SIG-M5 treated with dmso at 0.1 percent for 504 hours (cell line): ENCODE results near the gene TMIGD1.
"Not testable (repeated sequence)": the region's sequence is repeated elsewhere in the genome, so short reads cannot be mapped to it uniquely, and the experiment has no call there.

ENCODE experiments used
- DNase-seq: peaks from one replicate; lab custom pipeline; 2025; ENCODE audit not compliant: unreplicated experiment; lab: John Stamatoyannopoulos, UW

Gene TMIGD1

GRCh38 chr17:30360086-30360808 is 26.4 kb upstream of the TMIGD1 start:
- peak; percentile 86 for DNase-seq

- no peak for DNase-seq
These were observed 24.4 kb upstream of the TMIGD1 start for GRCh38 chr17:30358055-30358760.

DNA sequence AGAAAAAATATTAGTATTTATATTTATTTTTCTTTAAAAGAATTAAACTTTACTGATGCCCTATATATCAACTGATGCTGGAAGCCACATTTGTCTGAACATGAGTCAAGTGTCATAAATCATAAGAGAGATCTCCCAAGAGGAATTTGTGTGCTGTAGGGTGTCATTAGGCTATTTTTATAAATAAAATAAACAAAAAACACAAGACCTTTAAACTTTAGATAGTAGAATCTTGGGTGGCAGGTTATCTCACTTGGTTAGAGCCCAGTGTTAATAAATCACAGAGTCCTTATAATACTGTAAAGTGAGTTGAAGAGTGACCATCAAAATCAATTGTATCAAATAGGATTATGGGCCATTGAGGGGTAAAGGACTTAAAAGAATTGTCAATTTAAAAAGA is 23.6 kb upstream of the TMIGD1 start:
- no peak for DNase-seq

DNA sequence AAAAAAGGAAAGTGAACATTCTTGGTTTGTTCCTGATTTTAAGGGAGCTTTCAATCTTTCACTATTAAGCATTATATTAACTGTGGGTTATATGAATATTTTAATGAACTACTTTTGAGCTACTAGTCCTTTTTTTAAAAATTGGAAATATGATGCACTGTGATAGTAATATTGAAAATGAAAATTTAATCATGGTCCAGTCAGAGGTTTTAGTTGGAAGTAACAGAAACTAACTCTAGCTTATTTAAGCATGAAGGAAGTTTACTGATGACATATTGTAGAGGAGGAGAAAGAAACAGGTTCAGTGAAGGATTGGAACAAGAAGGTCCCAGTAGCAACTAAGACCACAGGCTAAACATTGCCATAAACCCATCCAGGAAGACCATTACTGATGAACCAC is 20.8 kb upstream of the TMIGD1 start:
- no peak for DNase-seq

DNA sequence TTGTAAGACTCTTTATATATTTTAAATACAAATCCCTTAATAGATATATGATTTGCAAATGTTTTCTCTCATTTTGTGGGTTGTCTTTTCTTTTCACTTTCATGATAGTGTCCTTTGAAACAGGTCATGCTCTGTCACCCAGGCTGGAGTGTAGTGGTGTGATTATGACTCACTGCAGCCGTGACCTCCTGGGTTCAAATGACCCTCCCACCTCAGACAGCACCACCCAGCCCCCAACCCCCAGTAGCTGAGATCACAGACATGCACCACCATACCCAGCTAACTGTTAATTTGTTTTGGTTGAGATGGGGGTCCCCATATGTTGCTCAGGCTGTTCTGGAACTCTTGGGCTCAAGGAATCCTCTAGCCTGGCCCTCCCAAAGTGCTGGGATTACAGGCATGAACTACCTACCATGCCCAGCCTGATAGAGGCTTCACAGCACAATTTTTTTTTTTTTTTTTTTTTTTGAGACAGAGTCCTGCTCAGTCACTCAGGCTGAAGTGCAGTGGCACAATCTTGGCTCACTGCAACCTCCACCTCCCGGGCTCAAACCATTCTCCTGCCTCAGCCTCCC is 18.5 kb upstream of the TMIGD1 start:
- no peak for DNase-seq

GRCh38 chr17:30351735-30352134 is 17.9 kb upstream of the TMIGD1 start:
- peak; percentile 80 for DNase-seq

DNA sequence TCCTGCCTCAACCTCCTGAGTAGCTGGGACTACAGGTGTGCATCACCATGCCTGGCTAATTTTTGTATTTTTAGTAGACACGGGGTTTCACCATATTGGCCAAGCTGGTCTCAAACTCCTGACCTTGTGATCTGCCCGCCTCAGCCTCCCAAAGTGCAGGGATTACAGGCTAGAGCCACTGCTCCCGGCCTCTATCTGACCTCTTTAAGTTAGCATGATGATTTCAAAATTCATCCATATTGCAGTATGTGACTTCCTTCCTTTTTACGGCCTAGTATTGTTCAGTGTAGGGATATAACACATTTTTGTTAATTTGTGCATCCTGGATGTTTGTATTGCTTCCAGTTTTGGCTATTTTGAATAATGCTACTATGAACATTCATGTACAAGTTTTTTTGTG is 17.4 kb upstream of the TMIGD1 start:
- DNase-seq: peak; percentile 82

- DNase-seq: no peak
These were observed 15.4 kb upstream of the TMIGD1 start for GRCh38 chr17:30349252-30349651.

GRCh38 chr17:30347488-30347887 is 13.6 kb upstream of the TMIGD1 start:
- DNase-seq: no peak

GRCh38 chr17:30346221-30346795 is 12.5 kb upstream of the TMIGD1 start:
- no peak for DNase-seq

DNA sequence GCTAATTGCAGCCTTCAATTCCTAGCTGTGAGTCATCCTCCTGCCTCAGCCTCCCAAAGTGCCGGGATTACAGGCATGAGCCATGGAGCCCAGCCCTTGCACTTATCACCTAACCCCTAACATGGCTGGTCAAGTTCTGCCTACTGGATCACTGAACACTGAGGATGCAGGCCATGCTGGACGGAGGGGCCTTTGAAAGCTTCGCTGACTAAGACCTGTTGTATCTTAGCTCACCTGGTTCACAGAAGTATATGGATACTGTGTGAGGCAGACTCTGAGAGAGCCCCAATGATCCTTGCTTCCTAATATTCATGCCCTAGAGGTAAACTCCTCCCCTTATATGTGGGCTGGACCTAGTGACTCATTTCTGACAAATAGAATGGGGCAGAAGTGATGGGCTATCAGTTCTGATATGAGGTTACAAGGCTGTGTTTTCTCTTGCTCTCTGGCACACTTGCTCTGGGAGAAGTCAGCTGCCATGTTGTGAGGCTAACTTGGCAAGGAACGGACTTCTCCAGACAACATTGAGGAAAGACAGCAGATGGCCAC is 11.7 kb upstream of the TMIGD1 start:
- peak; percentile 31 for DNase-seq

GRCh38 chr17:30345089-30345433 is 11.2 kb upstream of the TMIGD1 start:
- no peak for DNase-seq

DNA sequence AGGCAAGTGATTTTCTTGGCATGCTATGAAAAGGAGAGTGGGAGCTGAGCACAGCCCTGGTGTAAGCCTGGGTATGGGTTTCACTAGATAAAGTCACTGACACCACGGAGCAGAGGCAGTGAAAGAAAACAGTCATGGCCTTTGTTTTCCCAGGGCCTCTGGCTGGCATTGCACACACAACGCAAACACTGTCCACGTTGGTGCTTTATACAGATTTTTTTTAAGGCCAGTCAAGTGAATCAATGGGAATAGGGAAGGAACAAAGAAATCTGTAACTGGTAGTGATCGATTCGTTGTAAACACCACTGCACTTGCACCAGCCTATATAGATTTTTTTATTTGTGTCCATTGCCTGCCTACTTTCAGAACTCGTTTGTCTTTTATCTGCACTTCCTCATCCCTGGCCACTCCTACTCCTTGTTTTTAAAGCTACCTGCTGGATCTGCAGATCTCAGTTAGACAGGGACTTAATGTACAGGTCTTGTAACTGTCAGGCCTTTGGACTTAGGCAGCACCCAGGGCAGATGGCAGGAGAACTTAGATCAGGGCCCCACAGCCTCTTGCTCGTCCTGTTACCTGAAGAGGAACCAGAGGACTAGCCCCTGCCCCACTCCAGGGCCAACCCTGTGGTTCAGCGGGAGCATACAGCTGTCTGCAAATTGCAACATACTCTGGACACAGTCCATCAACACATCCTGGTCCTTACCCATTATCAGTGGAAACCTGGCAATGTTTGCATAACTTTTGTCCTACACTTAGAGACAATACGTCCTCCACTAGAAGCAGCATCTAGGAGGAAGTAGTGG is 10.6 kb upstream of the TMIGD1 start:
- peak; percentile 94 for DNase-seq

GRCh38 chr17:30343796-30344195 is 9.9 kb upstream of the TMIGD1 start:
- no peak for DNase-seq

- not testable (repeated sequence) for DNase-seq
These were observed 9.4 kb upstream of the TMIGD1 start for GRCh38 chr17:30343244-30343643.

DNA sequence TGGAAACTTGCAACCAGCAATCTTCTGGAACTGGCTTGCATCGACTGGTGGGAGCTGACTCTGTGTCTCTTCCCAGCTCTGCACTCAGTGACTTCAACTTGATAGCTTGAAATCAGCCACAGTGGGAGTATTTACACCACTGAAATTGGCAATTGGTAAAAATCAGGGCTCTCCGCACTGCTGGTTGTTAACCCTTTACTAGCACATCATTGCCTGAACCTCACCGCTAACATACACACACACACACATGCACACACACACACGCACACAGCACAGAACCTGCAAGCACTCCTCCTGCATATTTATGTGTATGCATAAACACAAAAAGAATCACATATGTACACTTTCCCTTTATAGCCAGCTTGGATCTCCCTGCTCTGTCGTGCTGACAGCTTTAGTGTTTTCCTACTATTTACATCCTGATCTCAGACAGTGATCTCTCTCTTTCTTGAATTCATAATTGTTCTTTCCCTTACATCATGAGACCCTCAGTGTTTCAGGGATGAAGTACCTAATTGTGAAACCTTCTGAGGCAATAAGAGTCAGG is 7.9 kb upstream of the TMIGD1 start:
- DNase-seq: no peak

GRCh38 chr17:30340801-30341356 is 7.0 kb upstream of the TMIGD1 start:
- no peak for DNase-seq

GRCh38 chr17:30339086-30339485 is 5.2 kb upstream of the TMIGD1 start:
- no peak for DNase-seq

- DNase-seq: no peak
These were observed 3.6 kb upstream of the TMIGD1 start for GRCh38 chr17:30337393-30337999.
